ENCODE measurements around the gene STK38.
"Not testable (repeated sequence)": the region's sequence is repeated elsewhere in the genome, so short reads cannot be mapped to it uniquely, and the experiment has no call there.

STK38 gene

GRCh38 chr6:36479256-36479655 is 68.0 kb downstream of the STK38 start:
- no peak for DNase-seq

GRCh38 chr6:36478051-36478526 is 69.2 kb downstream of the STK38 start:
- no peak for DNase-seq

GRCh38 chr6:36469946-36470345 is 77.3 kb downstream of the STK38 start:
- DNase-seq, result no peak

- DNase-seq, result no peak
Measured at GRCh38 chr6:36469148-36469661, 78.1 kb downstream of the STK38 start.

- no peak for DNase-seq
Measured at GRCh38 chr6:36467625-36468024, 79.7 kb downstream of the STK38 start.

GRCh38 chr6:36464233-36464632 is 83.0 kb downstream of the STK38 start:
- DNase-seq, result no peak

- no peak for DNase-seq
Measured at GRCh38 chr6:36463676-36464075, 83.6 kb downstream of the STK38 start.

- DNase-seq, result no peak
Measured at GRCh38 chr6:36461646-36462045, 85.6 kb downstream of the STK38 start.

GRCh38 chr6:36460916-36461315 is 86.4 kb downstream of the STK38 start:
- DNase-seq, result no peak

GRCh38 chr6:36459501-36459900 is 87.8 kb downstream of the STK38 start:
- DNase-seq, result no peak

- DNase-seq, result peak; percentile 61
Measured at GRCh38 chr6:36455486-36456027, 91.7 kb downstream of the STK38 start.

- not testable (repeated sequence) for DNase-seq
Measured at GRCh38 chr6:36452897-36453296, 94.4 kb downstream of the STK38 start.

- not testable (repeated sequence) for DNase-seq
Measured at GRCh38 chr6:36449173-36449572, 98.1 kb downstream of the STK38 start.

- no peak for DNase-seq
Measured at GRCh38 chr6:36445621-36446020, 101.7 kb downstream of the STK38 start.

- no peak for DNase-seq
Measured at GRCh38 chr6:36444470-36444869, 102.8 kb downstream of the STK38 start.

Data from islet precursor cell (in vitro differentiated cells).